HFF-Myc (cell line): ENCODE results near the gene RAB5A.
"Not testable (repeated sequence)": the region's sequence is repeated elsewhere in the genome, so short reads cannot be mapped to it uniquely, and the experiment has no call there.

Source experiments
- DNase-seq: peaks from one replicate; pipeline ENCODE4 v3.0.0-alpha.2; 2011; ENCODE audit warnings: low read depth; ENCODE audit errors: extremely low read depth
- H3K4me3 ChIP-seq: replicated peaks from 2 replicates; pipeline ENCODE4 v1.5.1; 2011; ENCODE audit warnings: low read depth, mild to moderate bottlenecking, control low read depth, low read length
- TF ChIP-seq, protein P1 (sequence below): IDR thresholded peaks from 2 replicates; pipeline ENCODE4 v1.5.1; 2012; ENCODE audit warnings: mild to moderate bottlenecking, low read depth, low read length, control low read depth; ENCODE audit errors: missing control alignments

The RAB5A gene

DNA sequence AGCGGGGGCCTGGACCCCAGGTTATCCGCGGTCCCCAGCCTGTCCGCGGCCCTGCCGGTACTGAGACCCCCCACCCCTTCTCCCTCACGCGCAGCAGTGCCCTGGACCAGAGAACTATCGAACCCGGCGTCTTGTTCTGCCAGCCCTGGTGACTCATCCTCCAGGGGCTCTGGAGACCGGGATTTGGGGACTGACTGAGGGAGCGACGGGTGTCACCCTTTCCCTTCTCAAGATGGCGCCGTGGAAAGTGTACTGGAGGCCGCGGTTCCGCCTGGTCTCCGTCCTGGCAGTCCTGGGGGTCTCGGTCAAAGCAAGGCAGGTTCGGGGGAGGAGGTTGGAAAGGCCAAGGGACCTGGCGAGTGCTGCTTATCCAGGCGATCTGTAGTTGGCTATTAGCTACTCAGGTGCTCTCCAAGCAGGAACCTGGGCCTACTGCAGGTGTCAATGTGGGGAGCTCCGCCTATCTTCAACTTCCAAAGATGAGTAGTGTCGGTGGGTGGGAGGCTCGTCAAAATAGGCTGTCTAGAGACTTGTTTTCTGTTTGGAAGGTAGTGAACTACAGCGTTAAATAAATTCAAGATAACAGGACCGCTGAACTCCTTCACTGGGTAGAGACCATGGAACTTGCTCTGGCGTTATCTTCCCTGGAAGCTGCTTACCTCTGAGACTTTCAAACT, 790 bp downstream of the RAB5A start:
- no peak for DNase-seq
- H3K4me3 ChIP-seq, result peak overlapping the region; percentile 82
- TF ChIP-seq, protein P1, sequence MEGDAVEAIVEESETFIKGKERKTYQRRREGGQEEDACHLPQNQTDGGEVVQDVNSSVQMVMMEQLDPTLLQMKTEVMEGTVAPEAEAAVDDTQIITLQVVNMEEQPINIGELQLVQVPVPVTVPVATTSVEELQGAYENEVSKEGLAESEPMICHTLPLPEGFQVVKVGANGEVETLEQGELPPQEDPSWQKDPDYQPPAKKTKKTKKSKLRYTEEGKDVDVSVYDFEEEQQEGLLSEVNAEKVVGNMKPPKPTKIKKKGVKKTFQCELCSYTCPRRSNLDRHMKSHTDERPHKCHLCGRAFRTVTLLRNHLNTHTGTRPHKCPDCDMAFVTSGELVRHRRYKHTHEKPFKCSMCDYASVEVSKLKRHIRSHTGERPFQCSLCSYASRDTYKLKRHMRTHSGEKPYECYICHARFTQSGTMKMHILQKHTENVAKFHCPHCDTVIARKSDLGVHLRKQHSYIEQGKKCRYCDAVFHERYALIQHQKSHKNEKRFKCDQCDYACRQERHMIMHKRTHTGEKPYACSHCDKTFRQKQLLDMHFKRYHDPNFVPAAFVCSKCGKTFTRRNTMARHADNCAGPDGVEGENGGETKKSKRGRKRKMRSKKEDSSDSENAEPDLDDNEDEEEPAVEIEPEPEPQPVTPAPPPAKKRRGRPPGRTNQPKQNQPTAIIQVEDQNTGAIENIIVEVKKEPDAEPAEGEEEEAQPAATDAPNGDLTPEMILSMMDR, result no peak

DNA sequence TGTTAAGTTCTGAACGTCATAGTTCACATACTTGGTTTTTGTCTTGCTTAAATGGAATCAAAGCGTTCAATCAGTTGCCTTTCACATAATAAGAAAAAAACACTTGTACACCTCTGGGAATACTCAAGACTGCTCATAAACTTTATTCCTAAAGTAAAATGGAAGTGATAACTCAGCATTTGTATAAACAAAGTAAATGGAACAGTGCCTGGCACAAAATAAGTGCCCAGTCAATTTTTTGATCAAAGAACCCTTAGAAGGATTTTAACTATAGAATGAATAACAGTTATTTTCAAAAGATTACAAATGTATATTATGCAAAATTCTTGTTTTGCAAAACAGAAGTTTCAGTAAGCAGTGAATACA, 1.3 kb downstream of the RAB5A start:
- peak overlapping the region; percentile 82 for H3K4me3 ChIP-seq
- TF ChIP-seq, protein P1, result no peak
- DNase-seq, result no peak

DNA sequence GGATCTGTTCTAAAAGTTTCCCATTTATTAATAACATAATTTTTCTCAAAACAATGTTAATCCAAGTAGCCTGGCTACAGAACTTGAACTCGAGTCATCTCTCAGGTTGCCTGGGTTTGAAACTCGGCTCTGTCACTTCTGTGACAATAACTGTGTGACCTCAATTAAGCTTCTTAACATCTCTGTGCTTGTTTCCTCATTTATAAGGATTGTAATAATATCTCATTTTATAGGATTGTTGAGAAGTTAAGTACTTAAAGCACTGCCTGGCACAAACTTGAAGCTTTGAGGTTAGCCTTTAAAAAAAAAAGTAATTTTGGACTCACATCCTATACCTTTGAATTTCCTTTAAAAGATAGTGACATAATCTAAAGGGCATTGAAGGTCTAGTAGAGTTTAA, 3.4 kb downstream of the RAB5A start:
- DNase-seq, result no peak
- TF ChIP-seq, protein P1, result no peak
- H3K4me3 ChIP-seq, result no peak overlapping the region

DNA sequence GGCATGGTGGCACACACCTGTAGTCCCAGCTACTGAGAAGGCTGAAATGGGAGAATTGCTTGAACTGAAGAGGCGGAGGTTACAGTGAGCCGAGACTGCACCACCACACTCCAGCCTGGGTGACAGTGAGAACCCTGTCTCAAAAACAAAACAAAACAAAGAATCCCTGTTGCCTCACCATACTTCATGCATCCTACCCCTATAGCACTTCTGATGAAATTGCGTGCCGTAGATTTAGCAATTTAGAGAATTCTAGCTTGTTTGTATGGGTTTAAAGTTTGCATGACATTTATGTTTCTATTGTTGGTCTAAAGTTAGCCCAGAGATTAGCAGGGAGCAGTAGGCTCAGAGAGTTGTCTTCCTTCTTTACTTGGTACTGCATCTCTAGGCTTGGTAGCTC, 7.8 kb downstream of the RAB5A start:
- TF ChIP-seq, protein P1, result no peak
- no peak overlapping the region for H3K4me3 ChIP-seq

DNA sequence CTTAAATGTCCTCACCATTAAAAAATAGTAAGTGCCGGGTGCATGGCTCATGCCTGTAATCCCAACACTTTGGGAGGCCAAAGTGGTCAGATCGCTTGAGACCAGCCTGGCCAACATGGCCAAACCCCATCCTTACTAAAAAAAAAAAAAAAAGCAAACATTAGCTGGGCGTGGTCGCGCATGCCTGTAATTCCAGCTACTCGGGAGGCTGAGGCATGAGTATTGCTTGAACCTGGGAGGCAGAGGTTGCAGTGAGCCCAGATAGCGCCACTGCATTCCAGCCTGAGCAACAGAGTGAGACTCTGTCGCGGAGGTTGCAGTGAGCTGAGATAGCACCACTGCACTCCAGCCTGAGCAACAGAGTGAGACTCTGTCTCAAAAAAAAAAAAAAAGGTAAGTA, 10.5 kb downstream of the RAB5A start:
- DNase-seq, result not testable (repeated sequence)

More for the DNA sequence above, 7.8 kb downstream of the RAB5A start:
- DNase-seq, result no peak

DNA sequence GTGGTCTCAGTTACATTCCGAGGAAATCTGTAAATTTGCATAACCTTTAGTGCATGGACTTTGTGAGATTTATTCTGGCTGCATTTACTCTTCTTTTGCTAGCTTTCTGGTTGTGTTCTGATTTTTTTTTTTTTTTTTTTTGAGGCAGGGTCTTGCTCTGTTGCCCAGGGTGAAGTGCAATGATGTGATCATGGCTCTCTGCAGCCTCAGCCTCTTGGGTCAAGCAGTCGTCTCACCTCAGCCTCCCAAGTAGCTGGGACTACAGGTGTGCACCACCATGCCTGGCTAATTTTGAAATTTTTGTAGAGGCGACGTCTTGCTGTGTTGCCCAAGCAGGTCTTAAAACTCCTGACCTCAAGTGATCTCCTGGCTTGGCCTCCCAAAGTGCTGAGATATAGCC, 12.6 kb downstream of the RAB5A start:
- TF ChIP-seq, protein P1, result no peak
- H3K4me3 ChIP-seq, result no peak overlapping the region
- no peak for DNase-seq

More for the DNA sequence above, 10.5 kb downstream of the RAB5A start:
- not testable (repeated sequence) for H3K4me3 ChIP-seq

DNA sequence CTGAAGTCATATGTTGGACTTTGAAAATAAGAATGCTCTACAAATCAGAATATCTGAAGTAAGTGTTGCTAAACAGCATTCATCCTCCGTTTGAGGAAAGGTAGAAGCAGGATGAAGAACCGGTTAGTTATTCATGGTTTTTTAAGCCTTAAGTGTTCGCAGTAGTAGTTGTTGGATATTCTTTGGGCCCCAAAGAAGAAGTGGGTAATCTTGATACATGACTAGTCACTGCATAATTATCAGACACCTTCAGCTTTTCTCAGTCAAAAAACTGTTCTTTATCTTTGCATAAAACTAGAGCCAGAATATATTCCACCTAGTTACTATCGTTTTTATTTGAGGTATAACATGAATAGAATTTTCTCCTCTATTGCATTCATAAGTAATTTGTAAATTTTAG, 13.8 kb downstream of the RAB5A start:
- TF ChIP-seq, protein P1, result no peak
- DNase-seq, result no peak
- no peak overlapping the region for H3K4me3 ChIP-seq
